Stimulated activated CD8-positive, alpha-beta memory T cell treated with anti-CD3 and anti-CD28 coated beads, Interleukin-15, amount 100 ng/mL, for 1 hour (primary cell): ENCODE data around the gene CDKAL1.
"Not testable (repeated sequence)": the region's sequence is repeated elsewhere in the genome, so short reads cannot be mapped to it uniquely, and the experiment has no call there.

ENCODE experiments used
- DNase-seq: peaks from one replicate; pipeline ENCODE4 v3.0.0-alpha.2; 2020; ENCODE audit warnings: low read depth

The CDKAL1 gene

DNA sequence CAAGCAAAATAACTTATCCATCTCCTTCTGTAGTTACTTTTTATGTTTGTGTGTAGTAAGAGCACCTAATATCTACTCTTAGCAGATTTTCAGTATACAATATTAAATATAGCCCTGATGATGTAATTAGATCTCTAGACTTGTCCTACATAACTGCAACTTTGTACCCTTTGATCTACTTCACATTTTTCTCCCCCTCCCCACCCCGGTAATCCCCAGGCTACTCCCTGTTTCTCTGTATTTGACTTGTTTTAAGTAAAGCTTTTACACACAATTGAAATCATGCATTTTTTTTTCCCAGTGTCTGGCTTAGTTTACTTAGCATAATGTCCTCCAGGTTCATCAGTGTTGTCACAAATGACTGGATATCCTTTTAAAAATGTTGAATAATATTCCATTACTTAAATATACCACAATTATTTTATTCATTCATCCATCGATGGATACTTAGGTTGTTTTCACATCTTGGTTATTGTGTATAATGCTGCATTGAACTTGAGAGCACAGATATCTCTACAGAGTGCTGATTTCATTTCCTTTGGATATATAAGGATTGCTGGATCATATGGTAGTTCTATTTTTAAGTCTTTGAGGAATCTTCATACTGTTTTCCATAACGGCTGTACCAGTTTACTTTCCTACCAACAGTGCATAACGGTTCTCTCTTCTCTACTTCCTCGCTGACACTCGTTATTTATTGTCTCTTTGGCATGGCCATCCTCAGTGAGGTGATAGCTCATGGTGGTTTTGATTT, 212.7 kb downstream of the CDKAL1 start:
- DNase-seq = no peak

DNA sequence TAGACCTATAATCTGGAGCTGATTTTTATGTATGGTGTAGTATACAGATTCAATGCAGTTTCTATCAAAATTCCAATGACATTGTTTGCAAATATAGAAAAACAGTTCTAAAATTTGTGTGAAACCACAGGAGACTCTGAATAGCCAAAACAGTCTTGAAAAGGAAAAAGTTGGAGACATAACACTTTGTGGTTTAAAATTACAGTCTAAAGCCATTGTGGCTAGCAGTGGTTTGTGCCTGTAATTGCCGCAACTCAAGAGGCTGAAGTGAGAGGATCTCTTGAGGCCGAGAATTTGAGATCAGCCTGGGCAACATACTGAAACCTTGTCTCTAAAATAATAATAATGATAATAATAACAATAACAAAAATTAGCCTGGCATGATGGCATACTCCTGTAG, 213.7 kb downstream of the CDKAL1 start:
- DNase-seq = no peak

DNA sequence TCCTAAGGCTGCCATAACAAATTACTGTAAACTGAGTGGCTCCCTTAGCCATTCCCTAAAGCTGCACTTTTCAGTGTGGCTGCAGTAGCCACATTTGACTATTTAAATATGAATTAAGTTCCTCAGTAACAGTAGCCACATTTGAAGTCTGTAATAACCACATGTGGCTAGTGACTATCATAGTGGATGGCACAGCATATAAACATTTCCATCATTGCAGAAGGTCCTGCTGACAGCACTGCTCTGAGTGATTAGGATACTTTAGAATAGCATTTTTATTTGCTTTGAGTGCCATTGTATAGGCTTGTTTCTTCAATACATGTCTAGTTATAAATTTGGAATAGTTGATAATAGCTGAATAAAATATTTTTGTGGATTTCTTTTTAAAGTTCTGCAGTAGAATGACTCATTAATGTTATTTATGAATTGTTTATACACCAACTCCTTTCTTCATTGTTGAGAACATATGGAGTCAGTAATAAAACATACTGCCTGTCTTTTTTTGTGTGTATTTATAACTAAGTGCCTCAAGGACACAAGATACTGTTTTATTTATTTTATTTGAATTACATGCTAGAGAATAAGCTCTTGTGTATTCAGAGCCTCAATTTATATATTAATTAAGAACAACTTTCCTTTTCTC, 217.2 kb downstream of the CDKAL1 start:
- DNase-seq = no peak

DNA sequence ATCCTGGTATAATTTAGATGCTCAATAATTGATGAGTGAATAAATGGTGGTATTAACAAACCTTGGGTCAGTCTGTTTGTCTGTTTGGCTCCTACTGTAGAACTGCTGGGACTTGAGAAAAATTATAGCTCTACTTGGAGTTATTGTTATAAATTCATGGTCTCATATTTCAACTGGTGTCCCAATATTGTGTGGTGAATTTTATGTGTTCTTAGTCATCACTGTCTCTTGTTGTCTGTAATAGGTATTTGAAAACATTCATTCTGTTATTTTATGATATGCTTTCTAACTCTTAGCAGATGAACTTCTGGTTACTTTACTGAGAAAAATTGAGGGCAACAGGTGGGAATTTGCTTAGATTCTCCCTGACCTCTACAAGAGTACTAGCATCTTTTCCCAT, 221.4 kb downstream of the CDKAL1 start:
- DNase-seq = no peak

DNA sequence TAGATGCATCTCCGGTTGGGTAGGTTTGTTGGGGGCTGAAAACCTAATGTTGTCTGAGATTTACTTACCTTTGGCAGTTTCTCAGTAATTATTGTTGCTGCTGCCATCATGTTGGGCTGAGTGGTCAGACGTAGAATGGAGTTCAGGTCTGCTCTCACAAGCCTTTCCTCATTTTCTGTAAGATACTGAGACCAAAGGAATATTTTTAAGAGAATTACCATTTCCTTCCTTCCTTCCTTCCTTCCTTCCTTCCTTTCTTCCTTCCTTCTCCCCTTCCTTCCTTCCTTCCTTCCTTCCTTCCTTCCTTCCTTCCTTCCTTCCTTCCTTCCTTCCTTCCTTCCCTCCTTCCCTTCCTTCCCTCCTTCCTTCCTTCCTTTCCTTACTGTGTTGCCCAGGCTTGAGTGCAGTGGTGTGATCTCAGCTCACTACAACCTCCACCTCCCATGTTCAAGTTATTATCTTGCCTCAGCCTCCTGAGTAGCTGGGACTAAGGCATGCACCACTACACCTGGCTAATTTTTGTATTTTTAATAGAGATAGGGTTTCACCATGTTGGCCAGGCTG, 222.4 kb downstream of the CDKAL1 start:
- not testable (repeated sequence) for DNase-seq

DNA sequence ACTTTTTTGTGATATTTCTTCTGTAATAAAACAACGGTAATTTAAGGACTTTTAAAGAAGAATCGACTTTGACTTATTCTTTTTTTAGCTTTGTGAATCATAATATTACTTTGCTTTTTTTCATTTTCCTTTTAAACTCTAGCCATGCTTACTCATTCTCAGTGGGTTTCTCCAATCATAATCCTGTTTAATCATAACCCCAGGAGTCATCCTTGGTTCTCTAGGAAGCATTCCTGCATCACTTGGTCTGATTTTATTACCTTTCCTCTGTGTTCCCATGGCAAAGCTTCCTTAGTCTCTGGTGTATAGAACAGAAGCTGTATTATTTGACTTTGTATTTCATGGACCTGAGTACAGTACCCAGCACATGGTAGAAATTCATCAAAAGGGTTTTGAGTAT, 223.5 kb downstream of the CDKAL1 start:
- DNase-seq = no peak

DNA sequence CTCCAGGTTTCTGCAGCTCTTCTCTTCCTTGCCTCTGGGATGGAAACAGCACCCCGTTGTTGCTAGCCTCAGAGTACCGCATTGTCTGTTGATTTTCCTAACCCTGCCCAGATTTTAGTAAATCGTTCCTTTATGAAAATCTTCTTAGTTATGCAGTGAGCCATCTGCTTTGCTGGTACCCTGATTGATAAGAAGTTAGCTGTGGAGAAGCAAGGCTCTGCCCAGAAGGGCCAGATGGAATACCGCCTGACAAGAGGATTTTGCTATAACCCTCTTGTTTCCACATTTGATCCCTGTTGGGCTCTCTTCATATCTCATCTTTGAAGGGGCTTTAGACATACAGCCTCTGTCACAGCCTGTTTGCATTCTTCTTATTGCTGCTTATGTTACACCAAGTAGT, 229.0 kb downstream of the CDKAL1 start:
- DNase-seq = no peak

DNA sequence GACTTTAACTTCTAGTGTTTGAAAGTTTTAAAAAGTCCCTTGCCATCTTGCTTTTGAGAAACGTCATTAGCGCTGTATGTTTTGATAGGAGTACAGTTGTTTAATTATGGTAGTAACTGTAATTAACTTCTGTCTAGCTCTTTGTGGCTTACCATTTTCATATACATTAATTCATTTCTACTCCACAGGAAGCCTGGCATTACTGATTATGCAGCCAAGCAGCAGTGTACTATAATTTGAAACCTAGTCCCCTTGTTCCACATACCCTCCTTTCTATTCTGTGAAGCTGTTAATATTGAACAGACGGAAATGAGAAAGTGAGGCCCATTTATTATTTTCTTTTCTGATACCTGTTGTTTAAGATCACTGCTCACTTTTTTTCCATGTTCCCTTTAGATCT, 235.4 kb downstream of the CDKAL1 start:
- no peak for DNase-seq

DNA sequence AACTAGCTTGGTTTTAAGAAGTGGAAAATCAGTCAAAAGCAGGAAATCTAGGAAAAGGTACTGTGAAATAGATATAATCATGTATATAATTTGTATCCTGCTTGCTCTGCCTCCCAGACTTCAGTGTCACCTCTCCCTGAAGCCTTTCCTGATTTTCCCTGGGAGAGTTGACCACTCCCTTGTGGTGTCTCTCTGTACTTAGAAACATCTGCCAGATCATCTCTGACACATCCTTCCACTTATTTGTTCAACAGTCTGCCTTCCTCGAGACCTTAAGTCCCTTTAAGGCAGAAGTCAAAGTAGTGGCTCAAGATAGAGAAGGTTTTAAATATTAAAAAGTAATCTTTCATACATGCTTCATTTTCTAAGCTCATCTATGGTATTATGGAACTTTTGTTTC, 236.5 kb downstream of the CDKAL1 start:
- no peak for DNase-seq

DNA sequence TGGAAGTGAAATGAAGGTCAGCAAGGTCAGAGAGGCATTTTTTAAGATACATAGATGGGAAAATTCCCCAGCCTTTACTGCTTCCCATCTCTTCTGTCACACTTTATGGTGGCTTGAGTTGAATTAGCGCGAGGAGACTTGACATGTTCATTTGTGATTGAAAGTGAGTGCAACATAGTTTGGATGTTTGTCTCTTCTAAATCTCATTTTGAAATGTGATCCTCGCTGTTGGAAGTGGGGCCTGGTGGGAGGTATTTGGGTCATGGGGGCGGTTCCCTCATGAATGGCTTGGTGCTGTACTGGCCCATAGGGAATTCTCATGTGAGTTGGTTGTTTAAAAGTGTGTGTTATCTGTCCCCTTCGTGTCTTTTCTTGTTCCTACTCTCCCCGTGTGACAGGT, 237.2 kb downstream of the CDKAL1 start:
- DNase-seq = no peak

DNA sequence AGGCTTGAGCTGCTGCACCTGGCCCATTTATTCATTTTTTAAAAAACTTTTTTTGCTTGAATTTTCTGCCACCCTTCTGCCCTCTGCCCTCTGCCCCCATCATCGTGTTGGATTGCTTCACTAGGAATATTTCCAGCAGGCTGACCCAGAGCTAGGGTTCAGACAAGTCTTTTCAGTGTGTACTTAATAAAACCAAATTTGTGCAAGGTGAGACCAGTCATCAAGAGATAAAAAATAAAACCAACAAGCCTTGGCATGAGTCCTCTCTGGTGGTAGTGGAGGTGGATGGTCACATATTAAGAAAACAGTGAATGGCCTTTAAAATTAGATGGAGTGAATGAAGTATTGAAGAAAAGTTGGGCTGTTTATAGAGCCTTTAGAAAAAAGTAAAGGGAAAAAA, 239.6 kb downstream of the CDKAL1 start:
- DNase-seq = no peak

DNA sequence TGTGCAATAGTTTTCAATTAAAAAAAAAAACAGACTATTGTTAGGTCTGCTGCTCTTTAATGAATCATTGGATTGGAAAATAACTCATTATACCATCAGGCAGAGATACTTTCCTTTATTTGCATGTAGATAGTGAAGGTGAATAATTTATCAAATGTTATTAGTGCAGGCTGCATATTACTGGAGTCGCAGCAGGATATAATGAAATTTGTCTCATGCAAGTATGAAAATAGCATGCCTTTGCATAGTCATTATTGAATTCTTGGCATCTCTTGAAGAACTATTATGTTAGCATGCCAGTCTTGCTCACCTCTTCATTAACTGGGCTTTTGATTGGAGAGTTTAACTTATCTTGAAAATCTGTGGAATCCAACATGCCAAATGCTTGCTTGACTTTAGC, 241.7 kb downstream of the CDKAL1 start:
- DNase-seq = no peak

DNA sequence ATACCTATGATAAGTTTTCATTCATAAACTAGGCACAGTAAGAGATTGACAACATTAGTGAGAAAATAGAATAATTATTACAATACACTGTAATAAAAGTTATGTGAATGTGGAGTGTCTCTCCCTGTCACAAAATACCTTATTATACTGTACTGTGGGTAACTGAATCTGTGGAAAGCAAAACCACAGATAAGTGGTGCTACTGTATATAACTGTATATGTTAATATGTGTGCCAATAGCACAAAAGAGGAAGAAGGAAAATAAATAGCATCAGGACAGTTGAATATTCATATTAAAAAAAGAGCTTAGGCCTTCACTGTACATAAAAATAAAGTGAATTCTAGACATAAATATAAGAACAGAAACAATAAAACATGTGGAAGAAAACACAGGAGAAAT, 243.5 kb downstream of the CDKAL1 start:
- DNase-seq = no peak

DNA sequence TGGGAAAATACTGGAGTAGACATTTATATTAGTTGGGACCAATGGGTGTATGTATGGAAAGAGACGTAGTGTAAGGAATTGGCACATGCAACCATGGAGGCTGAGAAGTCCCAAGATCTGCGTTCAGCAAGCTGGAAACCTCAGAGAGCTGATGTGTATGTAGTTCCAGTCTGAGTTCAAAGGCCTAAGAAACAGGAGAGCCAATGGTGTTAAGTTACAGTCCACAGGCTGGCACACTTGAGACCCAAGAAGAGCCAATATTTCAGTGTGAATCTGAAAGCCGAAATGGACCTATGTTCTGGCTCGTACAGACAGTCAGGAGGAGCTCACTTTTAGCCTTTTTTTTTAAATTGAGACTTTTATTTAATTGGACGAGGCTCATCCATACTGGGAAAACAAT, 244.2 kb downstream of the CDKAL1 start:
- no peak for DNase-seq

DNA sequence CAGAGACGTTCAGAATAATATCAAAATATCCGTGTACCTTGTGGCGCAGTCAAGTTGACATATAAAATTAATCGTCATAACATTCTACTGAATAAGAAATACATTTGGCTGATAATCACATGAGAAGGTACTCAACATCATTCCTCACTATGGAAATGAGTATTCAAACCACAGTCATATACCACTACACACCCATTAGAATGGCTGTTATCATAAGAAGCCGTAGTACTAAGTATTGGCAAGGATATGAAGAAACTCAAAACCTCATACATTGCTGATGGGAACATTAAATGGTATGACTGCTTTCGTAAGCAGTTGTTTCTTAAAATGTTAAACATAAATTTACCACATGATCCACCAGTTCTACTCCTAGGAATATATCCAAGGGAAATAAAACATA, 244.7 kb downstream of the CDKAL1 start:
- no peak for DNase-seq

DNA sequence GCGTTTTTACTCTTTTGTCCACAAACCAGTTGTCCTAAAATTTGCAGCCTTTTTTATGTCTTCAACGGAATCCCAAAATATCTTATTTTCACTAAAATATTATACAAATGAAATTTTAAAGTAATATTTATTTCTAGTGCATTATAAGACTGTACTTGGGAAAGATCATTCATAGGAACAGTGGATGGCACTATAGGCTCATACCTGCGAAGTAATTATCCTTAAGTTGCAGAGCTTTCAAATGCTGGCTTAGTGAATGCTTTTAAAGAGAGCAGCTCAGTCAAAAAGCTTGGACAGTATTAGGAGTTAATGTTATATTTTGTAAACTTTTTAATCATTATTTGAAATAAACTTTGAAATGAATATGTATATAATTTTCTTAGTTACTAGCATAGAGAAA, 254.9 kb downstream of the CDKAL1 start:
- no peak for DNase-seq

DNA sequence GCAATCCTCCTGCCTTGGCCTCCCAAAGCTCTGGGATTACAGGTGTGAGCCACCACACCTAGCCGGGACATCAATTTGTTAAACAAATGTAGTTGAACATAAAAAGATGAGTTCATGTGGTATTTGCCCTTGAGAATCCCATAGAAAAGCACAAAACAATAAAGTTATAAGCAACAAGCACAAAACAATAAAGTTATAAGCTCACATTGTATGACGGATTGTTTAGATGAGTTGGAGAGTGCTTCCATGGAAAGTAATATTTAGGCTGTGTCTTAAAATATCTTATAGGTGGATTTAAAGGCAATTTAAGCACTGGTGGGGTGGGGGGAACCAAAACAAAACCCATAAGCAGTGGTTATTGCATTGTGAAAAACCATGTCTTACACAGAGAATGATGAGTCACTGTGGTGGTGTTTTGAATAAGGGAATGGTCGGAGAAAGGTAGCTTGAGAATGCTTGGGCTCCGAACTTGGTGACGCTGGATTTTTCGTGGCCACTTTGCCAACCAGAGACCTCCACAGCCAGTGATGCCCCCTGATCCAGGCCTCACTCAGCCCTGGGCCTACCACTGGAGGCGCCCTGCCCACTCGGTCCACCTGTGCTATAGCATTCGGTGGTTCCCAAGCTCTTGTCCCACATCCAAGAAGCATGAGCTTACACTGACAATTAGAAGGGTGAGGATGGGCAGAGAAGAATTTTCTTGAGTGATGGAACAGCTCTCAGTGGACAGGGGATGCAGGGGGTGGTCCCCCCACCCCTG, 256.0 kb downstream of the CDKAL1 start:
- DNase-seq = no peak

DNA sequence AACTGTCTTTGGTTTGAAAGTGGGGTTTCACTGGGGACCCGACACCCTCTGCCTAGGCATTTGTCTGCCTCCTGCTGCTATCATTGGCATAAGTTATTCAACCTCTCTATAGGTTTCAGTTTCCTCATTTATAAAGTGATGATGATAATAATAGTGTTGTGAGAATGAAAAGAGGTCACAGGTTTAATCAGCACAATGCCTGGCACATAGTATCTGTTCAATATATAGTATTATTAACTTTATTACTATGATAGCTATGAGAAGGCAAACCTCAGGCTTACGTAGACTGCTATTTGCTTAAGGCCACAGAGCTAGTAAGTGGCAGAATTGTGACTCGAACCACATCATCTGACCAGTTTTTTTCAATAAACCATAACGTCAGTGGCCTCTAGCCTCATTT, 256.8 kb downstream of the CDKAL1 start:
- no peak for DNase-seq

DNA sequence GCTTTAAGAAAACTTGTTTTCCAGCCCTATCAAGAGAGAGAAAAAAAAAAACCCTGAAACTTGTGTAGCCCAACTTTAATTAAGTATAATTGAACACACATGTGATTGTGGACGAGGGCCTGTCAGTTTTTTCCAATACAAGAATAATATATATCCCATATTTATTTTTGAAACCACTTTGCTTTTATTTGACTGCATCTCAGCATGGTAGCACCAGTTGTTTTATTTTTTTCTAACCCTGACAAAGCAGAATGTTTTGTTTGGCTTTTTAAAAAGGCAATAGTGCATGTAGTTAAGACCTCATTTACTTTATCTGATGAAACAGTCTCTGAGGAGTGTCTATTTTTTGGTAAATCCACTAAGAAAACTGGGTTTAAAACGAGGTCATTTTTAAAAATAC, 257.7 kb downstream of the CDKAL1 start:
- DNase-seq = no peak

DNA sequence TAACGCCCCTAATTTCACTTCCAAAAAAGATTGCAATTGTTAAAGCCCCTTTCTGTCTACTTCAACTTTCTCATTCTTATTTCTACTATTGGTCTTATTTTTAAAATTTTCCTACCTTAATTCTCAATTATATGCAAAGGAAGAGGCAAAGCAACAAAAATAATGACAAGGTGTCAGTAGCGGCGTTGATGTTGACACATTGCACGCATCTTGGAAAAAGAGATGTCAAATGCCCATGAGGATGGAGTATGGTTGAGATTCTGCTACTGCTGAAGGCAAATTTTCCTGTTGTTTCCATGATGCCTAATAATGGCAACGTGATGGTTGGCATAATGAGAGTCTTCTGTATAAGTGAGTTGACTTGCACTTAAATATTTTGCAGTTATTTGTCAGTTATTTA, 258.9 kb downstream of the CDKAL1 start:
- DNase-seq = no peak

DNA sequence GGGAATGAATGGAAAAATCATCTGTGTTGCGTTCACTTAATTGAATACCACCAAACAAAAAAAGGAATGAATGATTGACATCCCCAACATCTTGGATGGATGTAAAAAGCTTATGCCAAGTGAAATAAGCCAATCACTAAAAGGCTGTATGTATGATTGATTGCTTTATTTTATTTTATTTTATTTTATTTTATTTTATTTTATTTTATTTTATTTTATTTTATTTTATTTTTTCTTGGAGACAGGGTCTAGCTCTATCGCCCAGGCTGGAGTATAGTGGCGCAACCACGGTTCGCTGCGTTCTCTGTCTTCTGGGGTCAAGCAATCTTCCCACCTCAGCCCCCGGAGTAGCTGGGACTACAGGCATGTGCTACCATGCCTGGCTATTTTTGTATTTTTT, 263.3 kb downstream of the CDKAL1 start:
- no peak for DNase-seq

DNA sequence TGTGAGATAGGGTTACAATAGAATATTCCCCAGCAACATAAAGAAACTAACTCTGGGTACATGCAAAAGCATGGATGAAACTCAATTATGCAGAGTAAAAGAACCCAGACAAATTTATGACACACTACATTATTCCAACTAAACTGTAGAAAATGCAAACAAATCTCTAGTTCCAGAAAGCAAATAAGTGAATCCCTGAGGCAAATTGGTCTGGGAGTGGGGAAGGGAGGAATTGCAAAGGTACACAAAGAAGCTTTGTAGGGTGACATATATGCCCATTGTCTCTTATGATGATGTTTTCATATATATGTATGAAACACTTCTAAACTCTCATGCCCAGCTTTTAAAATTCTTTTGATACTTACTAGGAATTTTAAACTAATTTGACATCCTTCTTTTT, 266.0 kb downstream of the CDKAL1 start:
- no peak for DNase-seq

DNA sequence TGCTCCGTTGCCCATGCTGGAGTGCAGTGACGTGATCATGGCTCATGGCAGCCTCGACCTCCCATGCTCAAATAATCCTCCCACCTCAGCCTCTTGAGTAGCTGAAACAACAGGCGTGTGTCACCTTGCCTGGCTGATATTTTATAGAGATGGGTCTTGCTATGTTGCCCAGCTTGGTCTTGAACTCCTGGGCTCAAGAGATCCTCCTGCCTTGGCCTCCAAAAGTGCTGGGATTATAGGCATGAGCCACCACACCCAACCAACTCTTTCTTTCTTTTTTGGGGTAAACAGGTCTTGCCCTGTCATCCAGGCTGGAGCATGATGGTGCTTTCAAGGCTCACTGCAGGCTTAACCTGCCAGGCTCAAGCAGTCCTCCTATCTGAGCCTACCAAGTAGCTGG, 266.4 kb downstream of the CDKAL1 start:
- no peak for DNase-seq
